WTC11 (cell line): ENCODE measurements around the gene GPRC5B.

Experiments used
- ATF3 ChIP-seq: sonication (generic); formaldehyde crosslinking; conservative IDR thresholded peaks from 2 replicates; pipeline ENCODE4 v1.8.1; 2022; ENCODE audit warnings: mild to moderate bottlenecking, missing genetic modification reagents
- CREB1 ChIP-seq: sonication (generic); formaldehyde crosslinking; IDR thresholded peaks from 2 replicates; pipeline ENCODE4 v1.8.0; 2023; ENCODE audit warnings: mild to moderate bottlenecking, missing genetic modification reagents
- ELF4 ChIP-seq: sonication (generic); formaldehyde crosslinking; IDR thresholded peaks from 2 replicates; pipeline ENCODE4 v1.8.1; 2022; ENCODE audit warnings: low read depth, mild to moderate bottlenecking, moderate library complexity, missing genetic modification reagents
- ESRRA ChIP-seq: sonication (generic); formaldehyde crosslinking; IDR thresholded peaks from 2 replicates; pipeline ENCODE4 v1.8.1; 2022; ENCODE audit warnings: mild to moderate bottlenecking, missing genetic modification reagents, borderline replicate concordance
- ETV6 ChIP-seq: sonication (generic); formaldehyde crosslinking; IDR thresholded peaks from 2 replicates; pipeline ENCODE4 v1.8.1; 2022; ENCODE audit warnings: mild to moderate bottlenecking, missing genetic modification reagents
- FOXJ3 ChIP-seq: sonication (generic); formaldehyde crosslinking; IDR thresholded peaks from 2 replicates; pipeline ENCODE4 v1.9.0; 2021; ENCODE audit warnings: missing genetic modification reagents, mild to moderate bottlenecking, borderline replicate concordance
- FOXK1 ChIP-seq: sonication (generic); formaldehyde crosslinking; IDR thresholded peaks from 2 replicates; pipeline ENCODE4 v1.8.0; 2022; ENCODE audit warnings: mild to moderate bottlenecking, moderate library complexity, missing genetic modification reagents
- JUN ChIP-seq: sonication (generic); formaldehyde crosslinking; IDR thresholded peaks from 2 replicates; pipeline ENCODE4 v1.8.0; 2023; ENCODE audit warnings: mild to moderate bottlenecking, missing genetic modification reagents
- MYBL2 ChIP-seq: sonication (generic); formaldehyde crosslinking; IDR thresholded peaks from 2 replicates; pipeline ENCODE4 v1.8.1; 2023; ENCODE audit warnings: mild to moderate bottlenecking, moderate library complexity, missing genetic modification reagents
- NFE2L1 ChIP-seq: sonication (generic); formaldehyde crosslinking; IDR thresholded peaks from 2 replicates; pipeline ENCODE4 v1.8.1; 2023; ENCODE audit warnings: missing genetic modification reagents
- NR1H2 ChIP-seq: sonication (generic); formaldehyde crosslinking; IDR thresholded peaks from 2 replicates; pipeline ENCODE4 v1.9.0; 2021; ENCODE audit warnings: mild to moderate bottlenecking, moderate library complexity, missing genetic modification reagents
- ZBTB21 ChIP-seq: sonication (generic); formaldehyde crosslinking; IDR thresholded peaks from 2 replicates; pipeline ENCODE4 v1.8.1; 2023; ENCODE audit warnings: mild to moderate bottlenecking, missing genetic modification reagents, borderline replicate concordance
- ZNF232 ChIP-seq: sonication (generic); formaldehyde crosslinking; IDR thresholded peaks from 2 replicates; pipeline ENCODE4 v1.8.0; 2022; ENCODE audit warnings: mild to moderate bottlenecking, missing genetic modification reagents
- TF ChIP-seq, protein P1 (sequence below): fragments of 200-600 bp; IDR thresholded peaks from 2 replicates; pipeline ENCODE4 v1.8.0; 2022; ENCODE audit warnings: antibody characterized with exemption

GRCh38 chr16:19812986-19813385, 71.7 kb downstream of the GPRC5B start:
- TF ChIP-seq NFE2L1 (CRISPR knock-in tag) (no peak), FOXJ3 (CRISPR knock-in tag) (no peak), ZBTB21 (CRISPR knock-in tag) (no peak), FOXK1 (CRISPR knock-in tag) (no peak), ZNF232 (no peak), NR1H2 (CRISPR knock-in tag) (no peak), ESRRA (CRISPR knock-in tag) (no peak), JUN (CRISPR knock-in tag) (no peak), ATF3 (CRISPR knock-in tag) (no peak), MYBL2 (no peak), ETV6 (no peak), ELF4 (CRISPR knock-in tag) (no peak), CREB1 (no peak)
- TF ChIP-seq, protein P1, sequence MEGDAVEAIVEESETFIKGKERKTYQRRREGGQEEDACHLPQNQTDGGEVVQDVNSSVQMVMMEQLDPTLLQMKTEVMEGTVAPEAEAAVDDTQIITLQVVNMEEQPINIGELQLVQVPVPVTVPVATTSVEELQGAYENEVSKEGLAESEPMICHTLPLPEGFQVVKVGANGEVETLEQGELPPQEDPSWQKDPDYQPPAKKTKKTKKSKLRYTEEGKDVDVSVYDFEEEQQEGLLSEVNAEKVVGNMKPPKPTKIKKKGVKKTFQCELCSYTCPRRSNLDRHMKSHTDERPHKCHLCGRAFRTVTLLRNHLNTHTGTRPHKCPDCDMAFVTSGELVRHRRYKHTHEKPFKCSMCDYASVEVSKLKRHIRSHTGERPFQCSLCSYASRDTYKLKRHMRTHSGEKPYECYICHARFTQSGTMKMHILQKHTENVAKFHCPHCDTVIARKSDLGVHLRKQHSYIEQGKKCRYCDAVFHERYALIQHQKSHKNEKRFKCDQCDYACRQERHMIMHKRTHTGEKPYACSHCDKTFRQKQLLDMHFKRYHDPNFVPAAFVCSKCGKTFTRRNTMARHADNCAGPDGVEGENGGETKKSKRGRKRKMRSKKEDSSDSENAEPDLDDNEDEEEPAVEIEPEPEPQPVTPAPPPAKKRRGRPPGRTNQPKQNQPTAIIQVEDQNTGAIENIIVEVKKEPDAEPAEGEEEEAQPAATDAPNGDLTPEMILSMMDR: no peak
